Right renal cortex interstitium (tissue), 3 donors: ENCODE measurements around the gene SLC26A4. TPM values are rescaled to one million over a fixed set of nuclear protein-coding genes. Genes with fewer than 3 reads are reported as not detected.

Experiments used
- DNase-seq, 3 donors: peaks; one replicate each; pipeline ENCODE4 v3.0.0-alpha.2; 2013; ENCODE audit warnings: low read depth in 3 of 3, low spot score in 2 of 3
- polyA plus RNA-seq, 3 donors: library from polyadenylated mRNA; unstranded; fragments of 120-200 nt; gene quantifications; one replicate each; pipeline ENCODE4 v1.2.1, GENCODE V29; 2013; ENCODE audit not compliant: insufficient read length in 3 of 3

SLC26A4 gene
- polyA plus RNA-seq, 3 donors, result 3.3 to 7.9 (median 3.5) TPM

- no peak for DNase-seq
Observed at GRCh38 chr7:107693396-107693795, 32.8 kb downstream of the SLC26A4 start.

- no peak for DNase-seq
Observed at GRCh38 chr7:107694386-107694785, 33.8 kb downstream of the SLC26A4 start.

- DNase-seq, result no peak
Observed at GRCh38 chr7:107696330-107696946, 35.8 kb downstream of the SLC26A4 start.

- DNase-seq, result no peak
Observed at GRCh38 chr7:107697321-107698049, 36.9 kb downstream of the SLC26A4 start.

GRCh38 chr7:107700570-107700969 lies 39.9 kb downstream of the SLC26A4 start:
- DNase-seq, result no peak

- no peak for DNase-seq
Observed at GRCh38 chr7:107701191-107701590, 40.6 kb downstream of the SLC26A4 start.

- no peak for DNase-seq
Observed at GRCh38 chr7:107703219-107703618, 42.6 kb downstream of the SLC26A4 start.

GRCh38 chr7:107703872-107704271 lies 43.2 kb downstream of the SLC26A4 start:
- DNase-seq, result no peak

GRCh38 chr7:107708956-107709355 lies 48.3 kb downstream of the SLC26A4 start:
- no peak for DNase-seq

- DNase-seq, result no peak
Observed at GRCh38 chr7:107711301-107711700, 50.7 kb downstream of the SLC26A4 start.

GRCh38 chr7:107712025-107712424 lies 51.4 kb downstream of the SLC26A4 start:
- no peak for DNase-seq

GRCh38 chr7:107712896-107713295 lies 52.3 kb downstream of the SLC26A4 start:
- no peak for DNase-seq

- DNase-seq, result no peak
Observed at GRCh38 chr7:107715531-107715930, 54.9 kb downstream of the SLC26A4 start.

- DNase-seq, result no peak
Observed at GRCh38 chr7:107718456-107719193, 58.0 kb downstream of the SLC26A4 start.

- DNase-seq, result no peak
Observed at GRCh38 chr7:107721286-107721685, 60.7 kb downstream of the SLC26A4 start.

GRCh38 chr7:107723255-107723654 lies 62.6 kb downstream of the SLC26A4 start:
- no peak for DNase-seq

- peak; percentile 20 to 31 (median 21) for DNase-seq
Observed at GRCh38 chr7:107725138-107725740, 64.6 kb downstream of the SLC26A4 start.

GRCh38 chr7:107726356-107727130 lies 65.9 kb downstream of the SLC26A4 start:
- DNase-seq, result no peak

- DNase-seq, result no peak
Observed at GRCh38 chr7:107728276-107728675, 67.6 kb downstream of the SLC26A4 start.
